Medulla oblongata (tissue), 1 donor: ENCODE data around the gene SVIL.
"Not testable (repeated sequence)": the region's sequence is repeated elsewhere in the genome, so short reads cannot be mapped to it uniquely, and the experiment has no call there.

Source experiments
- DNase-seq: peaks from one replicate; pipeline ENCODE4 v3.0.0-alpha.2; 2015; ENCODE audit errors: extremely low spot score

Gene SVIL

GRCh38 chr10:29541422-29542210, 93.2 kb downstream of the SVIL start:
- DNase-seq = peak; percentile 37

- DNase-seq = no peak
These were observed 94.8 kb downstream of the SVIL start for GRCh38 chr10:29540016-29540415.

GRCh38 chr10:29539412-29539811, 95.4 kb downstream of the SVIL start:
- DNase-seq = no peak

GRCh38 chr10:29537799-29538198, 97.0 kb downstream of the SVIL start:
- no peak for DNase-seq

- DNase-seq = not testable (repeated sequence)
These were observed 98.1 kb downstream of the SVIL start for GRCh38 chr10:29536691-29537090.

- no peak for DNase-seq
These were observed 98.9 kb downstream of the SVIL start for GRCh38 chr10:29535778-29536453.

- peak; percentile 89 for DNase-seq
These were observed 99.6 kb downstream of the SVIL start for GRCh38 chr10:29535012-29535777.

- no peak for DNase-seq
These were observed 100.2 kb downstream of the SVIL start for GRCh38 chr10:29534590-29534989.

GRCh38 chr10:29533696-29534285, 101.0 kb downstream of the SVIL start:
- no peak for DNase-seq

GRCh38 chr10:29533046-29533445, 101.7 kb downstream of the SVIL start:
- no peak for DNase-seq

GRCh38 chr10:29532256-29532878, 102.4 kb downstream of the SVIL start:
- DNase-seq = no peak

GRCh38 chr10:29530112-29530976, 104.4 kb downstream of the SVIL start:
- DNase-seq = no peak

- DNase-seq = no peak
These were observed 105.6 kb downstream of the SVIL start for GRCh38 chr10:29529146-29529545.

GRCh38 chr10:29525762-29526161, 109.0 kb downstream of the SVIL start:
- no peak for DNase-seq

GRCh38 chr10:29524720-29525119, 110.1 kb downstream of the SVIL start:
- DNase-seq = no peak

GRCh38 chr10:29524294-29524693, 110.5 kb downstream of the SVIL start:
- DNase-seq = no peak

GRCh38 chr10:29522918-29523317, 111.9 kb downstream of the SVIL start:
- no peak for DNase-seq

- DNase-seq = no peak
These were observed 112.5 kb downstream of the SVIL start for GRCh38 chr10:29522061-29522855.

- DNase-seq = no peak
These were observed 115.1 kb downstream of the SVIL start for GRCh38 chr10:29519659-29520058.
